ENCODE results near the gene PPARG. TPM values are rescaled to one million over a fixed set of nuclear protein-coding genes. Genes with fewer than 3 reads are reported as not detected.

The PPARG gene
- total and polyA plus RNA-seq, 2 of the 13 experiments (the other 11 are each of a cell fraction or from before 2014, with no cell fraction given), result 13.9 to 58.3 TPM

- no peak for TF ChIP-seq BRF2 (CRISPR knock-in tag; IDR thresholded peaks at IDR 0.05)
- no peak for TF ChIP-seq ZBTB14 (CRISPR knock-in tag; IDR thresholded peaks at IDR 0.05)
- no peak for TF ChIP-seq ZNF124 (CRISPR knock-in tag; IDR thresholded peaks at IDR 0.05)
- TF ChIP-seq ZNF619 (CRISPR knock-in tag; IDR thresholded peaks at IDR 0.05), result no peak
- TF ChIP-seq HMG20B (CRISPR knock-in tag; conservative IDR thresholded peaks at IDR 0.05), result no peak
- TF ChIP-seq CC2D1A (CRISPR knock-in tag; IDR thresholded peaks at IDR 0.05), result no peak
- no peak for TF ChIP-seq FOXA3 (CRISPR knock-in tag; IDR thresholded peaks at IDR 0.05)
- no peak for TF ChIP-seq ZNF563 (CRISPR knock-in tag; IDR thresholded peaks at IDR 0.05)
Observed at GRCh38 chr3:12325586-12326515, 37.0 kb downstream of the PPARG start (continued).

- Histone ChIP-seq H3K79me2 (ENCODE audit: insufficient read depth, low read length) (peaks cover 13% of the 10 kb centered on the region), H3K27ac (ENCODE audit: extremely low read length, insufficient read depth, low read length) (no peak overlapping the region), H3K4me2 (ENCODE audit: low read depth, low read length) (no peak overlapping the region), H3K9me3 (ENCODE audit: low read length) (no peaks in the 10 kb centered on the region), H3K27me3 (ENCODE audit: control insufficient read depth in 1 of 2, insufficient read depth in 2 of 2, low read length in 2 of 2) (no peaks in the 10 kb centered on the region), H3K4me3 (replicated peaks in 1 of 3; ENCODE audit: insufficient read depth in 1 of 3, low read depth in 2 of 3, low read length in 3 of 3) (no peak overlapping the region), H3K9ac (ENCODE audit: insufficient read depth, low read depth, low read length) (no peak overlapping the region), H3K4me1 (ENCODE audit: insufficient read depth, low read length) (no peaks in the 10 kb centered on the region), H2AFZ (ENCODE audit: low read length) (no peak overlapping the region), H3K36me3 (replicated peaks in 1 of 2; ENCODE audit: control insufficient read depth in 1 of 2, insufficient read depth in 2 of 2, low read length in 2 of 2) (peaks cover 0 to 1% of the 10 kb centered on the region in 2 experiments; a peak in 2 of 5 replicates), H4K20me1 (ENCODE audit: insufficient read depth, low read length) (no peaks in the 10 kb centered on the region; the same call in 1 of the 2 replicates)
- FAIRE-seq (no peak), ATAC-seq (no peak), DNase-seq (ENCODE audit: low spot score) (no peak)
- 97% methylated on average over 5 of the region's 5 CpGs for WGBS (ENCODE audit: low lambda C conversion rate)
- CTCF ChIA-PET (ENCODE audit: low intra/inter-chr PET ratio, low total read pairs), result no interaction called here
- intact Hi-C loops (cut with micrococcal nuclease; ENCODE audit: unreplicated experiment) (no loop called here), in situ Hi-C loops (cut with HindIII; ENCODE audit: extremely low pct_ligation_motif_present, low pct_unique_long_range_greater_than_20kb) (no loop called here)
- TF ChIP-seq ZNF205 (CRISPR knock-in tag; IDR thresholded peaks at IDR 0.05), result no peak
- no peak for TF ChIP-seq GZF1 (CRISPR knock-in tag; IDR thresholded peaks at IDR 0.05)
- TF ChIP-seq ZNF773 (CRISPR knock-in tag; IDR thresholded peaks at IDR 0.05; ENCODE audit: borderline replicate concordance), result no peak
- no peak for TF ChIP-seq ZEB1 (IDR thresholded peaks at IDR 0.05; ENCODE audit: insufficient replicate concordance, low read depth)
- no peak for TF ChIP-seq HDAC2 (CRISPR knock-in tag; IDR thresholded peaks at IDR 0.05)
- no peak for TF ChIP-seq ZNF891 (CRISPR knock-in tag; IDR thresholded peaks at IDR 0.05)
- TF ChIP-seq RFXANK (CRISPR knock-in tag; IDR thresholded peaks at IDR 0.05), result no peak
- POLR2A ChIA-PET, result no interaction called here
- BruUV-seq (replicated peaks), result no TSS peak
Observed at GRCh38 chr3:12327021-12327420, 38.2 kb downstream of the PPARG start.

Measured in HepG2 (cell line).